GM06990 (cell line): Measurements from ENCODE around the gene ATOH7.
"Not testable (repeated sequence)": the region's sequence is repeated elsewhere in the genome, so short reads cannot be mapped to it uniquely, and the experiment has no call there.

Experiments
- DNase-seq: peaks from one replicate; pipeline ENCODE4 v3.0.0-alpha.2; 2011; ENCODE audit not compliant: insufficient read length; ENCODE audit errors: extremely low read depth
- H3K27me3 ChIP-seq: replicated peaks from 2 replicates; pipeline ENCODE4 v1.6.0; 2011; ENCODE audit warnings: low read length; ENCODE audit not compliant: control insufficient read depth, insufficient read depth
- H3K36me3 ChIP-seq: 2 replicates; pipeline ENCODE4 v1.5.1; 2011; ENCODE audit warnings: low read length; ENCODE audit not compliant: control insufficient read depth, insufficient read depth
- H3K4me3 ChIP-seq: replicated peaks from 2 replicates; pipeline ENCODE4 v1.5.1; 2011; ENCODE audit warnings: low read depth, mild to moderate bottlenecking, control low read depth, low read length
- CTCF ChIP-seq: IDR thresholded peaks from 2 replicates; pipeline ENCODE4 v1.5.1; 2011; ENCODE audit warnings: low read length, control low read depth, mild to moderate bottlenecking, inconsistent platforms; ENCODE audit not compliant: insufficient read depth, poor library complexity, severe bottlenecking

ATOH7 gene

GRCh38 chr10:68202960-68203353 is 29.0 kb downstream of the ATOH7 start:
- H3K27me3 ChIP-seq, result no peaks in the 10 kb centered on the region; the same call in 1 of the 2 replicates
- H3K36me3 ChIP-seq, result no peaks in the 10 kb centered on the region
- no peak for DNase-seq
- H3K4me3 ChIP-seq, result no peak overlapping the region
- no peak for TF ChIP-seq CTCF

- H3K27me3 ChIP-seq, result no peaks in the 10 kb centered on the region
- no peak for DNase-seq
- H3K4me3 ChIP-seq, result no peak overlapping the region
- no peaks in the 10 kb centered on the region for H3K36me3 ChIP-seq
- TF ChIP-seq CTCF, result no peak
Measured at GRCh38 chr10:68196701-68197100, 35.2 kb downstream of the ATOH7 start.

- DNase-seq, H3K36me3 ChIP-seq, H3K4me3 ChIP-seq, H3K27me3 ChIP-seq: not testable (repeated sequence)
Measured at GRCh38 chr10:68195776-68196175, 36.1 kb downstream of the ATOH7 start.

- no peak for TF ChIP-seq CTCF
- Histone ChIP-seq H3K36me3 (no peaks in the 10 kb centered on the region), H3K27me3 (no peaks in the 10 kb centered on the region), H3K4me3 (no peak overlapping the region)
- DNase-seq, result no peak
Measured at GRCh38 chr10:68194290-68194689, 37.6 kb downstream of the ATOH7 start.

- Histone ChIP-seq H3K27me3 (no peaks in the 10 kb centered on the region), H3K36me3 (no peaks in the 10 kb centered on the region), H3K4me3 (no peak overlapping the region)
- no peak for TF ChIP-seq CTCF
- DNase-seq, result no peak
Measured at GRCh38 chr10:68192113-68192512, 39.8 kb downstream of the ATOH7 start.

GRCh38 chr10:68188835-68189234 is 43.1 kb downstream of the ATOH7 start:
- Histone ChIP-seq H3K27me3 (no peaks in the 10 kb centered on the region), H3K36me3 (no peaks in the 10 kb centered on the region), H3K4me3 (no peak overlapping the region)
- TF ChIP-seq CTCF, result no peak
- no peak for DNase-seq

GRCh38 chr10:68185085-68185484 is 46.8 kb downstream of the ATOH7 start:
- Histone ChIP-seq H3K27me3 (no peaks in the 10 kb centered on the region), H3K36me3 (no peaks in the 10 kb centered on the region), H3K4me3 (no peak overlapping the region)
- TF ChIP-seq CTCF, result no peak
- no peak for DNase-seq
